Heart left ventricle (tissue), 16 donors: ENCODE data around the gene SLC17A2. TPM values are rescaled to one million over a fixed set of nuclear protein-coding genes. Genes with fewer than 3 reads are reported as not detected.
A peak's percentile ranks its signal among the peaks of the same experiment; 100 is the strongest.

Source experiments
- ATAC-seq, 4 donors: fragments of 200-7000 bp; cut with Tn5 transposase; one replicate each; pipeline ENCODE4 v1.9.1; 2020 to 2022; ENCODE audit warnings: moderate library complexity in 4 of 4, mild to moderate bottlenecking in 3 of 4, moderate number of reproducible peaks in 1 of 4
- DNase-seq, 5 donors: peaks; one replicate each; pipeline ENCODE4 v3.0.0-alpha.2; 2020
- H3K27ac ChIP-seq, 12 donors: fragments of 200-600 bp; sonication (generic) in 4 of 12; one replicate each; pipeline versions ENCODE4 v1.5.0 to v1.8.0; 2016 to 2022; ENCODE audit warnings: mild to moderate bottlenecking in 2 of 12
- H3K27me3 ChIP-seq, 9 donors: fragments of 200-600 bp; sonication (generic) in 2 of 9; one replicate each; pipeline versions ENCODE4 v1.5.1 to v1.8.0; 2016 to 2022; ENCODE audit warnings: mild to moderate bottlenecking in 3 of 9
- H3K36me3 ChIP-seq, 9 donors: fragments of 200-600 bp; sonication (generic) in 2 of 9; one replicate each; pipeline versions ENCODE4 v1.5.0 to v1.8.0; 2018 to 2022; ENCODE audit warnings: mild to moderate bottlenecking in 2 of 9
- H3K4me1 ChIP-seq, 12 donors: fragments of 200-600 bp; sonication (generic) in 4 of 12; one replicate each; pipeline versions ENCODE4 v1.5.0 to v1.8.0; 2016 to 2022; ENCODE audit warnings: mild to moderate bottlenecking in 3 of 12
- H3K4me3 ChIP-seq, 12 donors: fragments of 200-600 bp; sonication (generic) in 4 of 12; one replicate each; pipeline versions ENCODE4 v1.5.0 to v1.8.0; 2017 to 2022; ENCODE audit warnings: mild to moderate bottlenecking in 9 of 12, moderate library complexity in 4 of 12
- H3K9me3 ChIP-seq, 12 donors: fragments of 200-600 bp; sonication (generic) in 4 of 12; one replicate each; pipeline versions ENCODE4 v1.5.0 to v1.8.0; 2016 to 2022; ENCODE audit warnings: mild to moderate bottlenecking in 1 of 12
- CTCF ChIP-seq, 12 donors: fragments of 200-600 bp; sonication (generic) in 4 of 12; IDR thresholded peaks; one replicate each; pipeline versions ENCODE4 v1.5.0 to v1.8.0; 2018 to 2022; ENCODE audit warnings: antibody characterized with exemption in 12 of 12, mild to moderate bottlenecking in 5 of 12
- POLR2A ChIP-seq, 2 donors: fragments of 450-650 bp; IDR thresholded peaks; one replicate each; pipeline ENCODE4 v1.6.1; 2017; ENCODE audit warnings: antibody characterized with exemption in 2 of 2, mild to moderate bottlenecking in 2 of 2, moderate library complexity in 2 of 2
- WGBS, 4 donors: extraction: QIAGEN DNeasy Blood & Tissue Kit in 2 of 4; methylation state at CpG; one replicate each; pipeline versions ENCODE4 v1.1.5 to v1.1.7; 2013 to 2018; 5-methylcytosine and 5-hydroxymethylcytosine counted together
- intact Hi-C, 10 donors: fragments of 100-400 bp; cut with DNase I; formaldehyde crosslinking; loops; one replicate each; pipeline versions ENCODE4 v1.11.1 to v1.14.2; 2022
- polyA plus RNA-seq, 2 donors: library from polyadenylated mRNA; stranded (reverse); fragments of 200-250 nt; gene quantifications; one replicate each; pipeline ENCODE4 v1.2.3, GENCODE V29; 2013
- total RNA-seq, 9 donors: library from RNA; depleted of rRNA in 2 of 9; stranded (reverse); fragments of >200 nt in 2 of 9; fragmentation: NEBNext Ultra II Directional in 3 of 9; extraction: Animal tissue kit (Norgen Biotek cat#: 25700) in 3 of 9; gene quantifications; one replicate each; pipeline versions ENCODE4 v1.1.0 to v1.2.4, GENCODE V29; 2016 to 2023
- donor health status: ischemic (EF 13 %, LVEDD 7.1; RV severe dilation, severe dysfunction).
- donor health status: healthy with polysubstance abuse.
- donor health status: DM: no; HTN: yes; CAD: no.
- donor health status: DM: no; HTN: no; CAD: no.
- donor health status: ischemic (EF 25% LVEDD 6.9; RV normal size, moderate dysfunction).
- donor health status: ischemic (EF 25% LVEDD 5.7; RV mildly dilated, moderate dysfunction).
- donor health status: healthy.
- donor health status: DM: yes; HTN: yes; CAD: no.
- donor health status: ischemic (EF 35%, LVEDD 5.7; RV mildly dilated, moderate dysfunction).
- donor health status: nonischemic (EF 11% LVEDD 7.7; RV severe dilation, severe dysfunction).
- donor health status: DM: yes; HTN: yes; CAD: no.
- donor health status: PGD.
- donor health status: ischemic (EF 29% LVEDD 5.4; RV normal size, mild dysfunction).
- donor health status: nonischemic (EF 23%, LVEDD 6.1; RV moderate dilation, normal function).

SLC17A2 gene
- total and polyA plus RNA-seq, 11 donors, result not detected

DNA sequence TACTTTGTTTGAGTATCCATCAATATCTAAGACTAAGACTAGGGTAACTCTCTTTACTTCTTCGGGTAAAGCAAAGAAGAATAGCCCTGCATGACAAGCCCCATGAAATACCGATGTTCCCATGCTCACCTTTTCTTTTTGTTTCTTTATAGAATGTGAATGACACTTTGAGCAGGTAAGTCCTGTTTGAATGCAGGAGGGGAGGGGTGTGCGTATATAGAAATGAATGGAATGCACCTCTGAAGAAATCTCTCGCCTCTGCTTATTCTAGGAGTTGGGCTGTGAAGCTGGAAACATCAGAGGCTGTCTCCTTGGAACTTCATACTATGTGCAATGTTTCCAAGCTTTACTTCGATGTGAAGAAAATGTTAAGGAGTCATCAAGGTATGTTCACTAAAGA is 42.4 kb upstream of the SLC17A2 start:
- DNase-seq (no peak), ATAC-seq (no peak)
- H3K4me1 ChIP-seq, result peaks cover 0 to 37% (median 17%) of the 10 kb centered on the region in 12 donors
- H3K27me3 ChIP-seq, result no peaks in the 10 kb centered on the region
- H3K4me3 ChIP-seq, result no peak overlapping the region
- no peak overlapping the region for H3K27ac ChIP-seq
- intact Hi-C loops, result no loop called here
- TF ChIP-seq POLR2A (IDR thresholded peaks at IDR 0.05) (no peak), CTCF (IDR thresholded peaks at IDR 0.05) (no peak)
- H3K9me3 ChIP-seq, result no peaks in the 10 kb centered on the region
- peaks cover 0 to 100% (median 98%) of the 10 kb centered on the region in 9 donors for H3K36me3 ChIP-seq
- WGBS, 4 donors, result 85 to 90% (median 88%) methylated on average over 5 of the region's 5 CpGs

- no peaks in the 10 kb centered on the region for H3K27me3 ChIP-seq
- H3K27ac ChIP-seq, result peak overlapping the region in 3 of 12 donors; percentile 2 to 62 (median 48)
- 90 to 95% (median 94%) methylated on average over 1 of the region's 1 CpG for WGBS, 4 donors
- no peak for DNase-seq
- ATAC-seq, result no peak
- peaks cover 0 to 100% (median 96%) of the 10 kb centered on the region in 9 donors for H3K36me3 ChIP-seq
- TF ChIP-seq CTCF (IDR thresholded peaks at IDR 0.05), result no peak
- no peak for TF ChIP-seq POLR2A (IDR thresholded peaks at IDR 0.05)
- H3K4me1 ChIP-seq, result peaks cover 0 to 45% (median 23%) of the 10 kb centered on the region in 12 donors
- intact Hi-C loops, result no loop called here
- H3K9me3 ChIP-seq, result no peaks in the 10 kb centered on the region
- no peak overlapping the region for H3K4me3 ChIP-seq
These were observed 41.6 kb upstream of the SLC17A2 start for GRCh38 chr6:25972128-25972527.

DNA sequence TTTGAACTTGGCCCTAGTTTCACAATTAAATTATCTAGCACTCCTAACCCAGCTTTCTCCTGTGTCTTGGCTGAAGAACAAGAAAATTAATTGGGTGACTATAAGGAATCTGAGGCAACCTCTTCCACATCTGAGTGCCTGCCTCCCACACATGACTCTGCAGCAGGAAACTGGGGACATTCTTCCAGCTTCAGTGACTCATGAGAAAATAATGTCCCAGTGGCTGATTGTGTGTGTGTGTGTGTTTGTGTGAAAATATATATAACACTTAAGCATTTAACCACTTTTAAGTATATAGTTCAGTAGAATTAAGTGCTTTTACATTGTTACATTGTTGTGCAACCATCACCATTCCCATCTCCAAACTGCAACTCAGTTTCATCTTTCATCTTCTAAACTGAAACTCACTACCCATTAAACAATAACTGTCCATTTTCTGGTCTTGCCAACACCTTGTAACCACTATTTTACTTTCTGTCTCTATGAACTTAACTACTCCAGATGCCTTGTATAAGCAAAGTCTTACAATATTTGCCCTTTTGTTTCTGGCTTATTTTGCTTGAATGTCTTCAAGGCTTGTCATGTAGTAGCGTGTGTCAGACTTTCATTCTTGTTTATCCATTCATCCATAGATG is 40.8 kb upstream of the SLC17A2 start:
- ATAC-seq (peak; percentile 59 to 92 (median 88)), DNase-seq (peak in 4 of 5 donors; percentile 29 to 63 (median 34))
- TF ChIP-seq POLR2A (IDR thresholded peaks at IDR 0.05) (no peak), CTCF (IDR thresholded peaks at IDR 0.05) (no peak)
- peak overlapping the region in 7 of 12 donors; percentile 2 to 63 (median 31) for H3K27ac ChIP-seq
- peaks cover 0 to 100% (median 96%) of the 10 kb centered on the region in 9 donors for H3K36me3 ChIP-seq
- WGBS, 4 donors, result 98 to 100% (median 99%) methylated on average over 1 of the region's 1 CpG
- H3K27me3 ChIP-seq, result no peaks in the 10 kb centered on the region
- H3K4me3 ChIP-seq, result no peak overlapping the region
- H3K9me3 ChIP-seq, result no peaks in the 10 kb centered on the region
- intact Hi-C loops, result no loop called here
- H3K4me1 ChIP-seq, result peaks cover 0 to 53% (median 31%) of the 10 kb centered on the region in 12 donors

- TF ChIP-seq POLR2A (IDR thresholded peaks at IDR 0.05) (no peak), CTCF (IDR thresholded peaks at IDR 0.05) (no peak)
- peak overlapping the region in 1 of 12 donors; percentile 3 for H3K27ac ChIP-seq
- intact Hi-C loops, result loop anchor here in 1 of 10 donors (10.0 kb wide), 1 partner anchor 874 kb away; no protein-coding TSS in a partner anchor
- H3K9me3 ChIP-seq, result no peaks in the 10 kb centered on the region
- H3K4me3 ChIP-seq, result no peak overlapping the region
- H3K4me1 ChIP-seq, result peaks cover 3 to 78% (median 51%) of the 10 kb centered on the region in 12 donors
- H3K36me3 ChIP-seq, result peaks cover 0 to 93% (median 85%) of the 10 kb centered on the region in 9 donors
- no peak for DNase-seq
- no peaks in the 10 kb centered on the region for H3K27me3 ChIP-seq
- no peak for ATAC-seq
These were observed 38.3 kb upstream of the SLC17A2 start for GRCh38 chr6:25968769-25969168.
